Prostate gland (tissue), 2 donors: ENCODE results near the gene ADAMTS1. TPM values are rescaled to one million over a fixed set of nuclear protein-coding genes. Genes with fewer than 3 reads are reported as not detected.

Experiments
- DNase-seq: peaks from one replicate; pipeline ENCODE4 v3.0.0-alpha.2; 2019; ENCODE audit warnings: low spot score
- H3K27ac ChIP-seq, 2 donors: fragments of 200-600 bp; sonication (generic); 2 replicates each; pipeline ENCODE4 v1.5.1; 2017 to 2019
- H3K27me3 ChIP-seq: fragments of 200-600 bp; sonication (generic); replicated peaks from 2 replicates; pipeline ENCODE4 v1.5.1; 2019; ENCODE audit not compliant: insufficient read depth
- H3K36me3 ChIP-seq, 2 donors: fragments of 200-600 bp; sonication (generic); 1 replicate in 1 of 2; 2 replicates in 1 of 2; pipeline versions ENCODE4 v1.5.1 to v1.8.1; 2017 to 2019
- H3K4me1 ChIP-seq: fragments of 200-600 bp; sonication (generic); replicated peaks from 2 replicates; pipeline ENCODE4 v1.5.1; 2019
- H3K4me3 ChIP-seq, 2 donors: fragments of 200-600 bp; sonication (generic); 2 replicates each; pipeline ENCODE4 v1.5.1; 2017 to 2019
- H3K9me3 ChIP-seq: fragments of 200-600 bp; sonication (generic); 2 replicates; pipeline ENCODE4 v1.5.1; 2017
- POLR2A ChIP-seq: fragments of 450-650 bp; IDR thresholded peaks from one replicate; pipeline ENCODE4 v1.6.1; 2016; ENCODE audit warnings: antibody characterized with exemption, mild to moderate bottlenecking
- POLR2AphosphoS5 ChIP-seq: sonication (generic); formaldehyde crosslinking; IDR thresholded peaks from one replicate; pipeline ENCODE4 v1.6.1; 2017; ENCODE audit warnings: antibody characterized with exemption
- WGBS: methylation state at CpG from one replicate; pipeline ENCODE4 v1.1.5; 2018; 5-methylcytosine and 5-hydroxymethylcytosine counted together
- intact Hi-C: fragments of 100-400 bp; cut with DNase I; formaldehyde crosslinking; loops from one replicate; pipeline ENCODE4 v1.14.2; 2022
- total RNA-seq, 2 donors: library from RNA; depleted of rRNA; stranded (reverse); fragments of >200 nt; gene quantifications; one replicate each; pipeline ENCODE4 v1.1.0, GENCODE V29; 2016
- TF ChIP-seq, protein P1 (sequence below), 4 experiments: fragments of 200-600 bp in 2 of 4; fragments of 450-650 bp in 2 of 4; sonication (generic) in 2 of 4; IDR thresholded peaks; 1 replicate in 3 of 4; 2 replicates in 1 of 4; pipeline ENCODE4 v1.5.1; 2016 to 2019; ENCODE audit warnings: antibody characterized with exemption in 4 of 4, mild to moderate bottlenecking in 2 of 4, moderate library complexity in 2 of 4

Gene ADAMTS1
- total RNA-seq, 2 donors from 2014 or later = 19.4 to 110 TPM

GRCh38 chr21:26800455-26800854, 44.8 kb downstream of the ADAMTS1 start:
- H3K9me3 ChIP-seq = no peaks in the 10 kb centered on the region
- H3K36me3 ChIP-seq = no peaks in the 10 kb centered on the region
- no peak overlapping the region for H3K4me3 ChIP-seq
- peak overlapping the region; percentile 62 to 71 for H3K27ac ChIP-seq
- no peaks in the 10 kb centered on the region for H3K27me3 ChIP-seq
- WGBS = 100% methylated on average over 2 of the region's 2 CpGs
- TF ChIP-seq POLR2A (no peak), POLR2AphosphoS5 (no peak)
- TF ChIP-seq, protein P1, sequence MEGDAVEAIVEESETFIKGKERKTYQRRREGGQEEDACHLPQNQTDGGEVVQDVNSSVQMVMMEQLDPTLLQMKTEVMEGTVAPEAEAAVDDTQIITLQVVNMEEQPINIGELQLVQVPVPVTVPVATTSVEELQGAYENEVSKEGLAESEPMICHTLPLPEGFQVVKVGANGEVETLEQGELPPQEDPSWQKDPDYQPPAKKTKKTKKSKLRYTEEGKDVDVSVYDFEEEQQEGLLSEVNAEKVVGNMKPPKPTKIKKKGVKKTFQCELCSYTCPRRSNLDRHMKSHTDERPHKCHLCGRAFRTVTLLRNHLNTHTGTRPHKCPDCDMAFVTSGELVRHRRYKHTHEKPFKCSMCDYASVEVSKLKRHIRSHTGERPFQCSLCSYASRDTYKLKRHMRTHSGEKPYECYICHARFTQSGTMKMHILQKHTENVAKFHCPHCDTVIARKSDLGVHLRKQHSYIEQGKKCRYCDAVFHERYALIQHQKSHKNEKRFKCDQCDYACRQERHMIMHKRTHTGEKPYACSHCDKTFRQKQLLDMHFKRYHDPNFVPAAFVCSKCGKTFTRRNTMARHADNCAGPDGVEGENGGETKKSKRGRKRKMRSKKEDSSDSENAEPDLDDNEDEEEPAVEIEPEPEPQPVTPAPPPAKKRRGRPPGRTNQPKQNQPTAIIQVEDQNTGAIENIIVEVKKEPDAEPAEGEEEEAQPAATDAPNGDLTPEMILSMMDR (IDR thresholded peaks at IDR 0.05) = no peak
- intact Hi-C loops = loop anchor here (5.0 kb wide), 1 partner anchor 42 kb away; no protein-coding TSS in a partner anchor
- no peaks in the 10 kb centered on the region for H3K4me1 ChIP-seq
- no peak for DNase-seq

DNA sequence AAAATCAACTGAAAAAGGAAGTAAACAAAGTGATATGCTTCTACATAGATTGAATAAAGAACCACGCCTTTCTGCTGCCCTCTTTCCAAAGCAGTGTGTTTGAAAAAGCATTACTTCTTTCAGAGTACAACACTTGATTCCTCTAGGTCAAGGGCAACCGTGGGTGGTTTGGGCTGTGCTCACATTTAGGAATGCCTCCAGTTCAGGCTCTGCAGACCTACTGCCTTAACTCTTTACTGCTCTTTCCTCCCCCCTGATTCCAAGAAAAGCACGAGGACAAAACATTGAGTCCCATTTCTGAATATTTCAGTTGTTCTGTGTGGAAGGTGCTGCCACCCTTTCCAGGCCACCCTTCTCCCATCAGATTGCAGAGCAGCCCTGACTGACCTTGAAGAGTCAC, 45.2 kb downstream of the ADAMTS1 start:
- Histone ChIP-seq H3K36me3 (no peaks in the 10 kb centered on the region), H3K4me3 (no peak overlapping the region), H3K9me3 (no peaks in the 10 kb centered on the region), H3K4me1 (no peaks in the 10 kb centered on the region), H3K27me3 (no peaks in the 10 kb centered on the region), H3K27ac (peak overlapping the region; percentile 62 to 71)
- intact Hi-C loops = loop anchor here (5.0 kb wide), 1 partner anchor 42 kb away; no protein-coding TSS in a partner anchor
- WGBS = 67% methylated on average over 3 of the region's 3 CpGs
- TF ChIP-seq POLR2AphosphoS5 = no peak
- TF ChIP-seq, protein P1 (IDR thresholded peaks at IDR 0.05) = no peak
- TF ChIP-seq POLR2A = no peak
- no peak for DNase-seq

- DNase-seq = no peak
- Histone ChIP-seq H3K9me3 (no peaks in the 10 kb centered on the region), H3K4me3 (no peak overlapping the region), H3K36me3 (no peaks in the 10 kb centered on the region), H3K4me1 (no peaks in the 10 kb centered on the region), H3K27ac (no peak overlapping the region), H3K27me3 (no peaks in the 10 kb centered on the region)
- TF ChIP-seq POLR2AphosphoS5 (no peak), POLR2A (no peak)
- TF ChIP-seq, protein P1 (IDR thresholded peaks at IDR 0.05) = no peak
- intact Hi-C loops = no loop called here
- WGBS = 80% methylated on average over 8 of the region's 8 CpGs
These were observed 46.1 kb downstream of the ADAMTS1 start for GRCh38 chr21:26798856-26799751.

DNA sequence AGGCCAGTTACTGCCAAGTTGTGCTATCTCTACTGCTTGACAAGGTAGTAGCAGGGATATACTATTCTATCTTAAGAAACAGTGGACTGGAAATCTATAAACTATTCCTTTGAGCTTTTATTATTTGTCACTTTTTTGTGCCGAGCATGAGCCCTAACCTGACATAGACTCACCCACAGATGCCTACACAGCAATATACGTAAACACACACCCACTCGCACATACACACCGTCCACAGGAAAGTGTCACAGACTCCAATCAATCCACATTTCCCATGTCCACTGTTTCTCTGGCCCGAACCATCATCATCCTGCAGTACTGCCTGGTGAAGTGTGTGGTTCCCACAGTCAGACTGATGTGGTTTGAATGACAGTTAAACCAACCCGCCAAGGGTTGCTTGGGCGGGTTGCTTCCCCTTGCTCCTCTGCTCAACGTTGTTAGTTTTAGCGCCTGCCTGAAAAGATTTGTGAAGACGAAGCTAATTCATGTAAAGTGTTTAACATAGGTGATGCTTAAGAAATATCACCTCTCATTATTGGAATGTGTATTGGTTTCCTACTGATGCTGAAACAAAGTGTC, 47.2 kb downstream of the ADAMTS1 start:
- no peaks in the 10 kb centered on the region for H3K36me3 ChIP-seq
- H3K4me1 ChIP-seq = no peaks in the 10 kb centered on the region
- WGBS = 92% methylated on average over 10 of the region's 10 CpGs
- no peak overlapping the region for H3K4me3 ChIP-seq
- no peaks in the 10 kb centered on the region for H3K9me3 ChIP-seq
- no peaks in the 10 kb centered on the region for H3K27me3 ChIP-seq
- intact Hi-C loops = no loop called here
- TF ChIP-seq POLR2A (no peak), POLR2AphosphoS5 (no peak)
- TF ChIP-seq, protein P1 (IDR thresholded peaks at IDR 0.05) = no peak
- no peak overlapping the region for H3K27ac ChIP-seq
- DNase-seq = no peak
